ENCODE measurements around the gene SMG6. TPM values are rescaled to one million over a fixed set of nuclear protein-coding genes. Genes with fewer than 3 reads are reported as not detected.
A peak's percentile ranks its signal among the peaks of the same experiment; 100 is the strongest.

SMG6 gene
- total and polyA plus RNA-seq, 8 donors = 8.4 to 19.8 (median 12.1) TPM

- H3K4me1 ChIP-seq = peaks cover 0 to 9% (median 0%) of the 10 kb centered on the region in 3 donors
- WGBS, 2 donors = 1 to 2% methylated on average over 68 to 73 of the region's 73 CpGs
- intact Hi-C loops (cut with DNase I) = loop anchor here in 2 of 3 donors (5.0 kb wide), 2 partner anchors 112 to 117 kb away; no protein-coding TSS in a partner anchor
- TF ChIP-seq, protein P1, sequence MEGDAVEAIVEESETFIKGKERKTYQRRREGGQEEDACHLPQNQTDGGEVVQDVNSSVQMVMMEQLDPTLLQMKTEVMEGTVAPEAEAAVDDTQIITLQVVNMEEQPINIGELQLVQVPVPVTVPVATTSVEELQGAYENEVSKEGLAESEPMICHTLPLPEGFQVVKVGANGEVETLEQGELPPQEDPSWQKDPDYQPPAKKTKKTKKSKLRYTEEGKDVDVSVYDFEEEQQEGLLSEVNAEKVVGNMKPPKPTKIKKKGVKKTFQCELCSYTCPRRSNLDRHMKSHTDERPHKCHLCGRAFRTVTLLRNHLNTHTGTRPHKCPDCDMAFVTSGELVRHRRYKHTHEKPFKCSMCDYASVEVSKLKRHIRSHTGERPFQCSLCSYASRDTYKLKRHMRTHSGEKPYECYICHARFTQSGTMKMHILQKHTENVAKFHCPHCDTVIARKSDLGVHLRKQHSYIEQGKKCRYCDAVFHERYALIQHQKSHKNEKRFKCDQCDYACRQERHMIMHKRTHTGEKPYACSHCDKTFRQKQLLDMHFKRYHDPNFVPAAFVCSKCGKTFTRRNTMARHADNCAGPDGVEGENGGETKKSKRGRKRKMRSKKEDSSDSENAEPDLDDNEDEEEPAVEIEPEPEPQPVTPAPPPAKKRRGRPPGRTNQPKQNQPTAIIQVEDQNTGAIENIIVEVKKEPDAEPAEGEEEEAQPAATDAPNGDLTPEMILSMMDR (IDR thresholded peaks at IDR 0.05) = no peak
- peak overlapping the region in 1 of 4 donors; percentile 18 for H3K27ac ChIP-seq
- no peak for FAIRE-seq
- no peak for DNase-seq
- H3K4me3 ChIP-seq = peak overlapping the region; percentile 33 to 61 (median 42)
- H3K27me3 ChIP-seq = no peaks in the 10 kb centered on the region
- no peaks in the 10 kb centered on the region for H3K9me3 ChIP-seq
- H3K36me3 ChIP-seq = no peaks in the 10 kb centered on the region
- peak in 2 of 4 donors; percentile 0 to 4 for ATAC-seq
Observed at GRCh38 chr17:2024572-2025219, 278.9 kb downstream of the SMG6 start.

- Histone ChIP-seq H3K27ac (peak overlapping the region in 1 of 4 donors; percentile 18), H3K4me3 (peak overlapping the region; percentile 33 to 61 (median 42)), H3K27me3 (no peaks in the 10 kb centered on the region), H3K9me3 (no peaks in the 10 kb centered on the region), H3K4me1 (peaks cover 0 to 9% (median 0%) of the 10 kb centered on the region in 3 donors), H3K36me3 (no peaks in the 10 kb centered on the region)
- intact Hi-C loops (cut with DNase I) = no loop called here
- ATAC-seq = peak; percentile 27 to 62 (median 39)
- TF ChIP-seq, protein P1 (IDR thresholded peaks at IDR 0.05) = no peak
- WGBS, 2 donors = 1 to 2% methylated on average over 79 to 85 of the region's 85 CpGs
- no peak for FAIRE-seq
- DNase-seq = peak; percentile 65 to 78 (median 70)
Observed at GRCh38 chr17:2023692-2024571, 279.7 kb downstream of the SMG6 start.

DNA sequence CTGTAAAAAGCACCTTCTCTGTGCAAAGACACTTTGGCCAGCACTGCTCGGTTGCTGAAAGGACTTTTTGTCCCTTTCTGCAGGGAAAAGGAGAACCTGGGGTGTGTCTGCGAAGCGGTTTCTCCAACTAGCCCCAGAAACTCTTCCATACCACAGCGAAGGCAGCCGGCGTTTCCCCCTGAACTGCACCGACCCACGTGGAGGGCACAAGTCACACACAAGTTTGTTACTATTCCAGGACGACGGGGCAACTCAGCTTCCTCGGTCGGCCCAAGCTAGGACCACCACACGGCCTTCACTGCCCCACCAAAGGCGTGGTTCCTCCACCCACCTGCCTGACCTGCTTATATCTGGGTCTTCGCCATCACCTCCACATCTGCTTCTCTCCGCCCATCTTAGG, 280.3 kb downstream of the SMG6 start:
- ATAC-seq = no peak
- no peaks in the 10 kb centered on the region for H3K9me3 ChIP-seq
- H3K36me3 ChIP-seq = no peaks in the 10 kb centered on the region
- H3K4me1 ChIP-seq = peaks cover 0 to 9% (median 0%) of the 10 kb centered on the region in 3 donors
- TF ChIP-seq, protein P1 (IDR thresholded peaks at IDR 0.05) = no peak
- H3K27me3 ChIP-seq = no peaks in the 10 kb centered on the region
- no peak for FAIRE-seq
- DNase-seq = peak in 1 of 6 donors; percentile 55
- peak overlapping the region in 1 of 4 donors; percentile 61 for H3K4me3 ChIP-seq
- intact Hi-C loops (cut with DNase I) = no loop called here
- no peak overlapping the region for H3K27ac ChIP-seq
- 63 to 69% methylated on average over 16 of the region's 16 CpGs for WGBS, 2 donors

DNA sequence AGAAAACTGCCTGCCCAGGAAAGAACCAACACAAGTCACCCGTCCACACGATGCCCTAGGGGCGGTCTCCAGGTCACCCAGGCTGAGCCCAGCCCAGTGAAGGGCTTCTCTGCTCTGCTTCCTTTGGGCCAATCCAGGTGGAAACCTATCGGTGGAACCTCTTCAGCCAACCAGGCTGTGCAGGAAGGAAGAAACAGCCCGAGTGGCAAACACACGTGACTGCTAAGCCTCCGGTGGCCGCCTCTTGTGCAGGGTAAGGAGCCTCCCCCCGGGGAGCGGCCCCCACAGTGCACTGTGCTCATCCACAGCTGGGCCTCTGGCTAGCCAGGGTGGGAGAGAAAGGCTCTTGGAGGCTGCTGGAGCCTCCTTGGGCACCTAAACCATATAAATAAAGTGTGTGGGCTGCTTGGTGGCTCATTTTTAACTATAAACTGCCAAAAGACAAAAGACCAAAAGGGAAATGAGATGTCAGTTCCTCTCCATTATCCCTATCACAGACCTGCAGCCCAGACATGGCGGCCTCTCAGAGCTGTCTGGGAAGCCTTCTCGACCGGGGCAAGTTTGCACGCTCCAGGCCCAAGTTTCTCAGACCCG, 280.8 kb downstream of the SMG6 start:
- Histone ChIP-seq H3K27me3 (no peaks in the 10 kb centered on the region), H3K36me3 (no peaks in the 10 kb centered on the region), H3K4me1 (peaks cover 0 to 9% (median 0%) of the 10 kb centered on the region in 3 donors), H3K4me3 (no peak overlapping the region), H3K9me3 (no peaks in the 10 kb centered on the region), H3K27ac (no peak overlapping the region)
- intact Hi-C loops (cut with DNase I) = no loop called here
- DNase-seq (peak in 1 of 6 donors; percentile 57), FAIRE-seq (no peak), ATAC-seq (no peak)
- TF ChIP-seq, protein P1 (IDR thresholded peaks at IDR 0.05) = no peak
- 79 to 85% methylated on average over 15 of the region's 15 CpGs for WGBS, 2 donors
